Neural cell (in vitro differentiated cells): Measurements from ENCODE around the gene GSG1L.

Experiments used
- EP300 ChIP-seq: fragments of 450-650 bp; conservative IDR thresholded peaks from 2 replicates; pipeline ENCODE4 v1.6.1; 2014; ENCODE audit warnings: antibody characterized with exemption, mild to moderate bottlenecking, moderate library complexity; ENCODE audit not compliant: poor library complexity, severe bottlenecking
- TAF1 ChIP-seq: IDR thresholded peaks from 2 replicates; pipeline ENCODE4 v1.6.1; 2012; ENCODE audit warnings: low read depth
- TF ChIP-seq, protein P1 (sequence below): fragments of 450-650 bp; IDR thresholded peaks from 2 replicates; pipeline ENCODE4 v1.5.1; 2014; ENCODE audit warnings: antibody characterized with exemption, mild to moderate bottlenecking, moderate library complexity; ENCODE audit not compliant: poor library complexity, severe bottlenecking
- TF ChIP-seq, protein P2 (sequence below): IDR thresholded peaks from 2 replicates; pipeline ENCODE4 v1.6.1; 2012; ENCODE audit warnings: borderline replicate concordance

DNA sequence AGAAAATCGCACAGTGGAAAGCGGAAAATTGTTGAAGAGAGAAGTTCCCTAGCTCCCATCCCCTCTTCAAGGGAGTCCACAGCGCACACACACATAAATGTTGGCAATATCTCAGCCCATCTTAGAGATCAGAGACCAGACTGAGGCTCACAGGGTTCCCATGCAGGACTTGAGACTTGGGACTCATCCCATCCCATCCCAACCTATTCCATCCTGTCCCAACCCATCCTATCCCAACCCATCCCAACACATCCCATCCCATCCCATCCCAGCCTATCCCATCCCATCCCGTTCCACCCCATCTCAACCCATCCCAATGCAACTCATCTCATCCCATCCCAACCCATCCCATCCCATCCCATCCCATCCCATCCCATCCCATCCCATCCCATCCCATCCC lies 29.6 kb downstream of the GSG1L start:
- TF ChIP-seq, protein P1, sequence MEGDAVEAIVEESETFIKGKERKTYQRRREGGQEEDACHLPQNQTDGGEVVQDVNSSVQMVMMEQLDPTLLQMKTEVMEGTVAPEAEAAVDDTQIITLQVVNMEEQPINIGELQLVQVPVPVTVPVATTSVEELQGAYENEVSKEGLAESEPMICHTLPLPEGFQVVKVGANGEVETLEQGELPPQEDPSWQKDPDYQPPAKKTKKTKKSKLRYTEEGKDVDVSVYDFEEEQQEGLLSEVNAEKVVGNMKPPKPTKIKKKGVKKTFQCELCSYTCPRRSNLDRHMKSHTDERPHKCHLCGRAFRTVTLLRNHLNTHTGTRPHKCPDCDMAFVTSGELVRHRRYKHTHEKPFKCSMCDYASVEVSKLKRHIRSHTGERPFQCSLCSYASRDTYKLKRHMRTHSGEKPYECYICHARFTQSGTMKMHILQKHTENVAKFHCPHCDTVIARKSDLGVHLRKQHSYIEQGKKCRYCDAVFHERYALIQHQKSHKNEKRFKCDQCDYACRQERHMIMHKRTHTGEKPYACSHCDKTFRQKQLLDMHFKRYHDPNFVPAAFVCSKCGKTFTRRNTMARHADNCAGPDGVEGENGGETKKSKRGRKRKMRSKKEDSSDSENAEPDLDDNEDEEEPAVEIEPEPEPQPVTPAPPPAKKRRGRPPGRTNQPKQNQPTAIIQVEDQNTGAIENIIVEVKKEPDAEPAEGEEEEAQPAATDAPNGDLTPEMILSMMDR = no peak
- TF ChIP-seq TAF1 (no peak), EP300 (no peak)
- TF ChIP-seq, protein P2, sequence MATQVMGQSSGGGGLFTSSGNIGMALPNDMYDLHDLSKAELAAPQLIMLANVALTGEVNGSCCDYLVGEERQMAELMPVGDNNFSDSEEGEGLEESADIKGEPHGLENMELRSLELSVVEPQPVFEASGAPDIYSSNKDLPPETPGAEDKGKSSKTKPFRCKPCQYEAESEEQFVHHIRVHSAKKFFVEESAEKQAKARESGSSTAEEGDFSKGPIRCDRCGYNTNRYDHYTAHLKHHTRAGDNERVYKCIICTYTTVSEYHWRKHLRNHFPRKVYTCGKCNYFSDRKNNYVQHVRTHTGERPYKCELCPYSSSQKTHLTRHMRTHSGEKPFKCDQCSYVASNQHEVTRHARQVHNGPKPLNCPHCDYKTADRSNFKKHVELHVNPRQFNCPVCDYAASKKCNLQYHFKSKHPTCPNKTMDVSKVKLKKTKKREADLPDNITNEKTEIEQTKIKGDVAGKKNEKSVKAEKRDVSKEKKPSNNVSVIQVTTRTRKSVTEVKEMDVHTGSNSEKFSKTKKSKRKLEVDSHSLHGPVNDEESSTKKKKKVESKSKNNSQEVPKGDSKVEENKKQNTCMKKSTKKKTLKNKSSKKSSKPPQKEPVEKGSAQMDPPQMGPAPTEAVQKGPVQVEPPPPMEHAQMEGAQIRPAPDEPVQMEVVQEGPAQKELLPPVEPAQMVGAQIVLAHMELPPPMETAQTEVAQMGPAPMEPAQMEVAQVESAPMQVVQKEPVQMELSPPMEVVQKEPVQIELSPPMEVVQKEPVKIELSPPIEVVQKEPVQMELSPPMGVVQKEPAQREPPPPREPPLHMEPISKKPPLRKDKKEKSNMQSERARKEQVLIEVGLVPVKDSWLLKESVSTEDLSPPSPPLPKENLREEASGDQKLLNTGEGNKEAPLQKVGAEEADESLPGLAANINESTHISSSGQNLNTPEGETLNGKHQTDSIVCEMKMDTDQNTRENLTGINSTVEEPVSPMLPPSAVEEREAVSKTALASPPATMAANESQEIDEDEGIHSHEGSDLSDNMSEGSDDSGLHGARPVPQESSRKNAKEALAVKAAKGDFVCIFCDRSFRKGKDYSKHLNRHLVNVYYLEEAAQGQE = no peak
